D721Med (cell line): ENCODE data around the gene PPIL4.

Experiments used
- DNase-seq: peaks from one replicate; pipeline ENCODE4 v3.0.0; 2011; ENCODE audit warnings: low spot score; ENCODE audit not compliant: insufficient read length
- FAIRE-seq: peaks from 2 replicates; lab custom pipeline; 2011; peaks lifted over from hg19 to GRCh38; lab: Jason Lieb, UNC
- CTCF ChIP-seq: IDR thresholded peaks from 2 replicates; pipeline ENCODE4 v1.5.1; 2012; ENCODE audit warnings: mild to moderate bottlenecking, control low read depth; ENCODE audit not compliant: insufficient read depth; ENCODE audit errors: missing control alignments

Gene PPIL4

GRCh38 chr6:149458806-149459205 lies 87.0 kb downstream of the PPIL4 start:
- TF ChIP-seq CTCF, result no peak
- no peak for FAIRE-seq
- no peak for DNase-seq

- no peak for TF ChIP-seq CTCF
- no peak for DNase-seq
- FAIRE-seq, result no peak
Observed at GRCh38 chr6:149458196-149458595, 87.6 kb downstream of the PPIL4 start.

- TF ChIP-seq CTCF, result no peak
- no peak for DNase-seq
- FAIRE-seq, result no peak
Observed at GRCh38 chr6:149457316-149457884, 88.4 kb downstream of the PPIL4 start.

- FAIRE-seq, result no peak
- no peak for TF ChIP-seq CTCF
Observed at GRCh38 chr6:149456311-149457021, 89.4 kb downstream of the PPIL4 start.

GRCh38 chr6:149455031-149455732 lies 90.7 kb downstream of the PPIL4 start:
- no peak for FAIRE-seq
- DNase-seq, result no peak
- no peak for TF ChIP-seq CTCF

More at GRCh38 chr6:149456311-149457021, 89.4 kb downstream of the PPIL4 start:
- no peak for DNase-seq
